DMS 273 (cell line): ENCODE results near the gene FOXJ3.

ENCODE experiments used
- DNase-seq: peaks from one replicate; lab custom pipeline; 2025; ENCODE audit not compliant: unreplicated experiment; lab: John Stamatoyannopoulos, UW

FOXJ3 gene

GRCh38 chr1:42335050-42335808 lies at the start of gene FOXJ3:
Gene FOXJ3, minus strand, starts transcription at chr1:42335235. Its CDS starts 24,142 bp downstream, at chr1:42311093.
- DNase-seq: peak; percentile 97

DNA sequence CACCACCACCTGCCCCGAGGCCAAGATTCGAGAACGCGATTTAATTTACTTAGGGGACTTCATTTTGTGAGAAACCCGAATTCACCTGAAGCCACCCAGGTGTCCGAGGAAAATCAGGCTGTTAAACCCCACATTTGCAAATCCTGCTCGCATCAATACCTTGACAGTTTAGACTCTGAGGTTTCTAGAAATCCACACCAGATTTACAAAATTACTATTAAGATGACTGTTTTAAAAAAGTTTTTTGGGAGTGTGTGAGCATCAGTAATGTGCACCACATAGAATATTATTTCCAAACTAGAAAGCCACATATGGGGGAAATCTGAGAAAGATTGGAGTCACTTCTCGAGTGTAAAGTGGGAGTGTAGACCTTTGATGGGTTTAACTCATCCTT lies 46.2 kb upstream of the FOXJ3 start:
- DNase-seq: no peak

- peak; percentile 89 for DNase-seq
Measured at GRCh38 chr1:42380586-42381279, 45.7 kb upstream of the FOXJ3 start, which contains the start of gene RIMKLA. Gene RIMKLA, plus strand, starts transcription at chr1:42380792. Its CDS starts 143 bp downstream, at chr1:42380935.

DNA sequence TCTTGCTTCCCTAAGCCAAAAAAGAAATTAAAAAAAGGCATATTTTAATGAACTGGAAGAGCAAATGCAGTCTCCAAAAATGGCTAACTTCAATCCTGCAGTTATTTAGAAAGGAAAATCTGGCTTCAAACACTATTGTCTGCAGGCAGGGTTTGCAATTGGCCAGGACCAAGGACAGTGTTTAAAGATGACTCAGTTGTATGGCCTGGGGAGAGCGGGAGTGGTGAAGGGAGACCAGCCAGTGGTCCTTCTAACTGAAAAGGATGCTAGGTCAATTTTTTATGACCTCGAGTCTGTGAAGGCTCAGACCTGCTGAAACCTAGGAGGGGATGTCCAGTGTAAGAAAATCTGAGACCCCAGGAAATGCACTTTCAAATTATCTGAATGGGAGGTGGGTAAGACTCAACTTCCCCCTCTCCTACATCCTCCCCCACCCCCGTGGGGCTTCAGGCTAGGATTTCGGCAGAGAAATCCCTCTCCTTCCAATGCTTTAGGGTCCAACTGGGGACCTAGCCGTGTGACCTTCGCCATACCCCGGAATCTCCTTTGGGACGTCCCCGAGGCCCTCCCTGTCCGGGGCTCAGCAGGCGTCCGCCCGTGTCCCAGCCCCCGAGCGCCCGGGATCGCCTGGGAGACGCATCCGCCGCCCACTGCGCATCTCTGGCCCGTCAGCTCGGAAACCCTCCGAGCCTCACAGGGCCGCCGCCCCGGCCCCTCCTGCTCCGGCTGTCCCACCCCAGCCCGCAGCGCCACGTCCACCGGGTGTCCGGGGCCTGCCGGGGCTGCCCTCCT lies 45.0 kb upstream of the FOXJ3 start:
- peak; percentile 83 for DNase-seq

DNA sequence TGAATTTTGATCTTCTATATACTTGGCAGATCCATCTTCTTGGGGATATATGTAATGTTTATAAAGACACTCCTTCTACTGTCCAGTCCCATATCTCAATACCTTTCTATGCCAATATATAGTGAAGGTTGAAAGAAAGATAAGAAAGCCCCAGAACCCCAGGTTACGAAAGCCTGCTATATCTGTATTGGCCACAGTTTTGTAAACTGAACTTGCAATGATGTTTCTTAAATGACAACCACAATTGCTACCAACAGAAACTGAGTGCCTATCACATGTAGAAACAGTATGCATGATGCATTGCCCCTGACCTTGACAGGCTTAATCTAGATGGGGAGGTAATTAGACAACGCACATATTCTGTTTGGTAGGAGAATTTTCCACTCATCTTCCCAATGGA lies 37.8 kb upstream of the FOXJ3 start:
- DNase-seq: no peak

DNA sequence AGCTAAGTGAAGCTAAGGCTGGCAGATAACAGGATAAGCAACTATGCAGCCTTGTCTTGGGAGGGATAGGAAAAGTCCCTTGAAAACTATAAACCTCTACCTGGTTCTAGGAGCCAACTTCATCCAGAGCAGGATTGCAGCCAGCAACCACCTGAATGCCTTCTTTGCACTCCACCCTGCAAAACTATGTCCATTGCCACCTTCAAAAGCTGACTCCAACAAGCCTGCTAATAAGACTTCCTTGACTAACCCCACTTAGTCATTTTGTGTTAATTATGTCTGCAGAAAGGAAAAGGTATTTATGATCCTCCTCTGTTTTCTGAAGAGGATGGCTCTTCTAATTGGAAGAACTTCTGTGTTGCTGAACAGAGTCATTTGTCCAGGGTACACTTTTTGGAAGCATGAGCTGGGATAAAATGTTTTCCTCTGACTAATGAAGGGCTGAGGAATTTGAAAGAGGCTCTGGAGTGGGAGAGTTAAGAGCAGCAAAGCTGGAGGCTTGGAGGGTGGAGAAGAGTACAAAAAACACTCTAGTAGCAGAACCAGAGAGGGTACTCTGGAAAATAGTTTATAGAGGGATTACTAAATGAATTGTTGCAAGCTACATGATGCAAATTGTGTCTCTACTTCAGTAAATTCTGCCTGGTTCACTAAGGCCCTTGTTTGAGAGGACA lies 36.0 kb upstream of the FOXJ3 start:
- no peak for DNase-seq

GRCh38 chr1:42369471-42369870 lies 34.4 kb upstream of the FOXJ3 start:
- DNase-seq: no peak

- DNase-seq: no peak
Measured at GRCh38 chr1:42368096-42368795, 33.2 kb upstream of the FOXJ3 start.

DNA sequence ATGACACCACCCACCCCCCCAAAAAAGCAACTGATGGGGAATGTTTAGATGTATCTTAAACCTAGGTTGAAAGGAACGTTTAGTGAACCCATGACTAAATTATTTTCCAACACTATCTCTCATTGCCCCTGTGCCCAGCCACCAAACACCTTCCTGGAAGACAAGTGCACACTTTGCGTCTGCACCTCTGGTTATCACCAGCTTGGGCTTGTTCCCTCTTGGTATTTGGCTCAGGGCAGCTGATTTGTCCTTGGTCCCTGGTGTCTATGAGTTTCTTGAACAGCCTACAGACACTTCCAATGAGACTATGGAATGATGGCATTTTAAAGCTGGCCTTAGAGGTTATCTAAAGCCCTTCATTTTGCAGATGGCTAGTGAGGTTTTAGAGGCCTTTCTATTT lies 30.1 kb upstream of the FOXJ3 start:
- no peak for DNase-seq

- no peak for DNase-seq
Measured at GRCh38 chr1:42364542-42364941, 29.5 kb upstream of the FOXJ3 start.

DNA sequence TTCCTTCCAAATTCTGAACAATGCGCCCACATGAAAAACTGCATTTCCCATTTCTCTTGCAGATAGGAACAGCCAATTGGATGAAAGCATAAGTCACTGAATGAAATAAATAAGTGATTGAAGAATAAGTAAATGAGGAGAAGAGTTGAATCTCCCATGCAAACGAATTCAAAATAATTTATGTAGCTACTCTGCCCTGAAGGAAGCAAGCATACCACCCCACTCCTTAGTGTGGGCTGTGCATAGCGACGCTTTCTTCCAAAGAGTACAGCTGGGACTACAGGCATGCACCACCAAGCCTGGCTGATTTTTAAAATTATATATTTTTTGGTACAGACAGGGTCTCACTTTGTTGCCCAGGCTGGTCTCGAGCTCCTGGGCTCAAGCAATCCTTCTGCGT lies 29.1 kb upstream of the FOXJ3 start:
- no peak for DNase-seq

DNA sequence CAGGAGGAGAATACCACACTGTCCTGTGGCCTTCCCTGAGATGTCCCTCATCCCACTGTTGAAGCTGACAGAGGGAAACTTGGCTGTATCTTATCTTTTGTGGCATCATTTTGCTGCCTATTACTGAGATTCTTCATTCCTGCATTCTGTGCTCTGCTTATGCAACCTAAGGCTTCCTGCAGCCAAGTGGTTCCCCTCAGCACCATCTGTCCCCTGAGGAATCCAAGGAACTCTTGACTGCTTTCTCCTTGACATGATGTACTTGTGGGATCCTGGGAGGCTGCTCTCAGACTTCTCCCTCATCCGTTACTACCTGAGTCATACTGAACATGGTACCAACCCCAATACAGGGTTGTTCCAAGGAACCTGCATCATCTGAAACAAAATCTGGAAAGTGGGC lies 24.4 kb upstream of the FOXJ3 start:
- no peak for DNase-seq

GRCh38 chr1:42358791-42359190 lies 23.8 kb upstream of the FOXJ3 start:
- DNase-seq: no peak

GRCh38 chr1:42350086-42350485 lies 15.1 kb upstream of the FOXJ3 start:
- no peak for DNase-seq

DNA sequence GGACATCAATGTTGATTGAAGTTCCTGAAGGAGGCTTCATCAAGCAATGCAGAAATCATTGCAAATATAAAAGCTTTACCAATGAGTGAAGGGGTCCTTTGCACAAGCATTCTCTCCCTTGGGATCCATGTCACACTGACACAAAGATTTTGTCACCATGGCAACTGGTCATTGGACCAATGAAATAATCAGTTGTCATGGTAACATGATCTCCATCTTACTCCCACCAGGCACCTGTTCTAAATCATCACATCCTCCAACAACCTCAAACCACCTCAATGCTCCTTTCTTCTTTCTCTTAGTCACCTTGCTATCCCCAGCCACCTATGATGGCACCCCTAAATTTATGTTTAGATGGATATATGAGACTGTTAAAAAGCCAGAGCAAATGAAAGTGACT lies 13.5 kb upstream of the FOXJ3 start:
- DNase-seq: peak; percentile 18

GRCh38 chr1:42343049-42343448 lies 8.0 kb upstream of the FOXJ3 start:
- DNase-seq: no peak

GRCh38 chr1:42340901-42341300 lies 5.9 kb upstream of the FOXJ3 start:
- DNase-seq: no peak

GRCh38 chr1:42340093-42340492 lies 5.1 kb upstream of the FOXJ3 start:
- DNase-seq: peak; percentile 33

DNA sequence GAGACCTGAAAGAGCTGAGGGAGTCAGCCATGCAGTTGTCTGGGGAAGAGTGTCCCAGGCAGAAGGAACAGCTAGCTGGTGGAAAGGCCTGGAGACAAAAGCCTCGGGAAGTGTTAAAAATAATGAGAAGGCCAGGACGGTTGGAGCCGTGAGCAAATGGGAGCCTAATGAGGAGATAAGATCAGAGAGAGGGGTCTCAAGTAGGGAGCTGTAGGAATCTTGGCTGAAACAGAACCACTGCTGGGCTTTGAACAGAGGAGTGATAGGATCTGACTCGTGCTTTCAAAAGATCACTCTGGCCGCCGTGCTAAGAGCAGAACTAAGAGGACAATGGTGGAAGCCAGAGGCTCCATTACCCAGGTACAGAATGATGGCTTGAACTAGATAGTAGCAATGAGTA lies 1.9 kb upstream of the FOXJ3 start:
- no peak for DNase-seq

GRCh38 chr1:42335809-42336518 lies 929 bp upstream of the FOXJ3 start:
- DNase-seq: peak; percentile 53
